NCI-H2029 (cell line): ENCODE data around the gene CHCHD3.
A peak's percentile ranks its signal among the peaks of the same experiment; 100 is the strongest.

ENCODE experiments used
- DNase-seq: peaks from one replicate; lab custom pipeline; 2025; lab: John Stamatoyannopoulos, UW

The CHCHD3 gene

DNA sequence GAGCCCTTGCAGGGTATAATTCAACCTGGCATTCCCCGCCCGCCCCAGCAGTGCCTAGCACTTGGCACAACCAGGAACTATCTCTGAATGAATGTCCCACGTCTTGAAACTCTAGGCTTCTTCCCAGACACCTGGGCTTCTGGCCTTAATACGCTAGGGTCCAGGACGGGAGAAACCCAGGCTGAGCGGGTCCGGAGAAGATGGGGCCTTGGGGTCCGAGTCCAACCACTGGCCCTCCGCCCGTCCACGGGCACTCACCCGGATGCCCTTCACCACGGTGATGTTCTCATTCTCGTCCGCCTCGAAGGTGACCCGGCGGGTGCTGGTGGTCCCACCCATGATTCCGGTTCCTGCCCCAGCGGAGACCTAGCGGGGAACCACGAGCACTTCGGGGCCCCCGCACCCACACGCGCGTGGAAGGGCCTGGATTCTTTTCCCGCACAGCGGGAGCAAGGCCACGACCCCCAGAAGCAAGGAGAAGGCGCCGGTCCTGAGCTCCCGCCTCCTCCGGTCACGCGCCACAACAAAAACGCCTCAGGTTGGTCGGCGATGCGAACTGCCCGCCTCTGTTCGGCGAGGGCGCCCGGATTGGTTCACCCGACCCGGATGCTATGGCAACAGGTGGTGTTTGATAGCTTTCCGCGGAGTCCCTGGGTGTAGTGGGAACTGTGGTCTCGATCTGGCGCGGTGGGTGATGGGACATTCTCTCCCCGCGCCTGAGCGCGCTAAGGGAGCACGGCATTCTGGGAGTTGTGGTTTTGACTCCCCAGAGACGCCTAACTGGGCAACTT lies at the start of gene CHCHD3:
CHCHD3 (minus strand) TSS at position 492 of the 791 bp plus-strand sequence; CDS start at position 339, 153 bp downstream.
- DNase-seq, result peak; percentile 98

DNA sequence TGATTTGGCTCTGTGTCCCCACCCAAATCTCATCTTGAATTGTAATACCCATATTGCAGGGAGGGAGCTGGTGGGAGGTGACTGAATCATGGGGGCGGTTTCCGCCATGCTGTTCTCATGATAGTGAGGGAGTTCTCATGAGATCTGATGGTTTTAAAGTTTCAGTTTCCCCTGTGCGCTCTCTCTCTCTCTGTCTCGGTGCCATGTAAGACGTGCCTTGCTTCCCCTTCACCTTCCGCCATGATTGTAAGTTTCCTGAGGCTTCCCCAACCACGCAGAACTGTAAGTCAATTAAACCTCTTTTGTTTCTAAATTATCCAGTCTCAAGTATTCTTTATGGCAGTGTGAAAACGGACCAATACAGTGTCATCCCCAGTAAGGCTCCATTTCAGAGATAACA lies 48.3 kb upstream of the CHCHD3 start:
- DNase-seq, result no peak

DNA sequence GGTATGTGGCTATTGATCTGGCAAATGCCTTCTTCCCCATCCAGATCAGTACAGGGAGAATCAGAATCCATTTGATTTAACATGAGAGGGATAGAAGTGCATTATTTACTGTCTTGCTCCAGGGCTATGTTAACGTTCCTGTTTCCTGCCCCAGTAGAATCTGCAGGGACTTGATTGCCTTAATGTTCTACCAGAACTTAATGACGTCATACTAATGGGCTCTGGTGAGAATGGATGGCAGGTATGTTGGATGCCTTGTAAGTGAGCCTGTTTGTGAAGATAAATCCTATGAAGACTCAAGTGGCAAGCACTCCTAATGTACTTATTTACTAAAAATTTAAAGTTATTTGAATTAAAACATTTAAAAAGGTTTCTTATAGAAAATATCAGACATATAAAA lies 44.5 kb upstream of the CHCHD3 start:
- no peak for DNase-seq

DNA sequence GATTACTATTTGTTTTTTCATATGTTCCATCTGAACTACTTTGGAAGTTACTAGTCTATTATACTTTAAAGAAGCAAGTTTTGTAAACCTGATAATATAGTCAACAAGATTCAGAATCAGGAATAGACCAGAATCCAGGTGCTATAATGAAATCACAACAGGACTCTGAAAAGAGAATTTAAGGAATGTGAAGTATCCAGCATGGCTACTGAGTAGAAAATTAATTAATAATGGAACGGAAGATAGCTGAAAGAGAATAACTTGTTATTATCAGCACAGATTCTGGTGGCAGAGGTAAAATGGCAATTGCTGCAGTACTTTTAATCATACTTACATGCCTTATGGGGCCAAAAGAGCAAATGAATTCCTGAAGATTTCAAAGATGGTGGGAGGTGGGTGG lies 43.1 kb upstream of the CHCHD3 start:
- no peak for DNase-seq

DNA sequence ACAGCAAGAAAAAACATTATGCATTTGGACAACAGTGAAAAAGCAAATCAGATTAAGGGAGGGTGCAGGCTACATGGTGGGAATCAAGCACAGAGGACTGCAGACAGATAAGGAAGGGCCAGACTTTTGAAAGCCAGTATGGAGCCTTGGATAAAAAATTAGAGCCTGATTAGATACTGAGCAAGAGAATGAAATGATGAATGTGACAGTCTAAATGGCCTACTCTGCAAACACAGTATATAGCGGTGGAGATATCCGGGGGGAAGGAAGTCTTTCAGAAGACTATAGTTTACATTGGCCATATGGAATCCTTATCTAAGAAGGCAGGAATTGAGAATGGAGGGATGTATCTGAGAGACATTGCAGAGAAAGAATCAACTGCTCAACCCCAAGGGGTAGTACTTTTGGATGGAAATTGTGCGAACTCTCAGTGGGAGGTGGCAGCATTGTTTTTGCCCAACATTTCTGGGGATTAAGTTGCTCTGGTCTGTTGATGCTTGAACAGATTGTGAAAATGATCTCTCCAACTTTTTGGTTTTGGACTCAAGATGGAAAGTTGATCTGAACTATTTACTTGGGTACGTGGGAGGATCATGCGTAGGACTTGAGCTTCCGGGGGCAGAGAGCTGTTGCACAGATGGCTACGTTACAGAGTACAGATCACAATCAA lies 39.4 kb upstream of the CHCHD3 start:
- no peak for DNase-seq

DNA sequence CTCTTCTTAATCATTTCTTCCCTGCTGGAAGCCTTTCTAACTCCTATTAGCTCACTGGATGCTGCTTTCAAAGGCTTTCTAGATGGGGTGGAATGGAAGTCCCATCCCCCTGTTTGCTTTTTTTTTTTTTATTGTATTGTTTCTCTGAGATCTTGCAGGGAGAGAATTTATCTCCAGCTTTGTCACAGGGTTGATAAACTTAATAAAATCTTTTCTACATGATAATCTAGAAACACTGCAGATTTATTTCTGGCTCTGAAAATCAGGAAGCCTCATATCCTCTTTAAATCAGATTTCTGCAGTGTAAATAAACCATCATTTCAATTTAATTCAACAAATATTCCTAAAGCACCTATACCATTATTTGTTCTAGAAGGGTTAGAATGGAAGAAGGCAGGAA lies 37.2 kb upstream of the CHCHD3 start:
- DNase-seq, result no peak

DNA sequence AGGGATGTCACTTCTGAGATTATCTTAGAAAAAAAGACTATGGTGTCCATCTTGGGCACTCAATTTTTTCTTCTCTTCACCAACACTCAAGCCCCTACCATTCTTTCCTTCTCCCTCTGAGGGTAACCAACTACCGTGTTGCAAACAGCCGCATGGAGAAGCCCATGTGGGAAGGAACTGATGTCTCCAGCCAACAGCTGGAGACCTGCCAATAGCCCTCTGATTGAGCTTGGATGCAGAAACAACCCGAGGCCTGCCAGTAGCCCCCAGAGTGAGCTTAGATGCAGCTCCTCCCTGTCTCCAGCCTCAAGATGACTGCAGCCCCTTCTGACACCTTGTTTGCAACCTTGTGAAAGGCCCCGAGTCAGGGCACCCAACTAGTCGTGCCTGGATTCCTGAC lies 36.4 kb upstream of the CHCHD3 start:
- DNase-seq, result no peak

DNA sequence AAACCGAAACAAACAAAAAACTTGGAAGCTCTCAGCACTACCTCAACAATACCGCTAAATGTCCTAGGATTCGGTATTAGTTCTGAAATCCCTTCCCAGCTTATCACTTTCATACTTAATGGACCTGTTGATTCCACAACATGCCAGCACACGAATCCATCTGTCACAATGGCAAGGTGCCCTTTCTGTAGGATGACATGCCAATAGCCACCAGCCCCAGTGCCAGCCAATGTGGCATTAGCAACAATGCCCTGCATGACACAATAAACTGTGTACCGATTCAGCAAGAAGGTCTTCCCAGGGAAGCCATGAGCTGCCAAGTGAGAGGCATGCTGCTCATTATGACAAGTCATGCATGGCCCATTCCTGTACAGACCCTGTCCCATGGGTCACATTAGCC lies 35.6 kb upstream of the CHCHD3 start:
- DNase-seq, result no peak

DNA sequence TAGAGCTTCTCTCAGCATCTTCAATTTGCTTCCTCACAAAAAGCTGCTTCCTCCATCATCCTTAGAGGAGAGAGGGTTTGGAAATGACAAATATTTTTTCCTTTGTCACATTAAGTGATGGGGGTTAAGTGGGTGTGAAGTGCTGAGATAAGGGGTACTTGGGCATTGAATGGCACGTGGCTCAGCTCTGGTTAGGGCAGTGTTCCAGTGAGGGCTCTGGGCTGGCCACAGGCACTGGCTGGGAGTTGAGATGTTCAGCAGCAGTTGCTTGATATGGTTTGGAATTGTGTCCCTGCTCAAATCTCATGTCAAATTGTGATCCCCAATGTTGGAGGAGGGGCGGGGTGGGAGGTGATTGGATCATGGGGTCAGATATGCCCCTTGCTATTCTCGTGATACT lies 33.7 kb upstream of the CHCHD3 start:
- DNase-seq, result no peak

DNA sequence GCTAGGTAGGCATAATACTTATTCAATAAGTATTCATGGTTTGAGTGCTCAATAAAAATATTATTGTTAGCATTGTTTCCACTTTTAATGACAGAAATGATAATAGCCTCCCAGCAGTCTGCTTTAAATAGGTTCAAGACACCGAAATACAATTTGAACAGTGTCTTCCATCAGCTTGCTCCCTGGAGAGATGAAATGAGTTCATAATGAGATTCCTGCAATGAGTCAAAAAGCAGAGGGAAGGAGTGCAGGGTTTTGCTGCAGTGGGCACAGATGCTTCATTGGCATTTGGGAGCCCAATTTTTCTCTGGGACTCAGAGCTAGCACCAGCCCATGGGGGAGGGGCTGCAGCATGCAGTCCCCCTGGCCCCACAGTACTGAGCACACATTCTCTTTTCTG lies 32.6 kb upstream of the CHCHD3 start:
- no peak for DNase-seq

DNA sequence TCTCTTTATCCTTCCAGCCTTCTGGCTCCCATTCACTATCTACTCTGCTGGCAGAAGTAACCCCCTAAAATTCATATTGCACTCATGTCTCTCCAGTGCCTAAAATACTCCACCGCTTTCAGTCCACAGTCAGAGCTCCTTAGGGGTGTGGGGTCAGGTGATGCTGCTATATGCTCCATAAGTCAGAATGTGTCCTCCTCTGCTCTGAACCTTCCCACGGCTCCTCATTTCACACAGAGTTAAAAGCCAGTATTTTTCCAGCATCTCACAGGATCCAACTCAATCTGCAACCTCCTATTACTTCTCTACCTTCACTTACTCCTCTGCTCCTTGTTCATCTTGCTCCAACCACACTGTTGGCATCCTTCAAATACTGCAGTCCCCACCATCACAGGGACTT lies 31.1 kb upstream of the CHCHD3 start:
- no peak for DNase-seq

DNA sequence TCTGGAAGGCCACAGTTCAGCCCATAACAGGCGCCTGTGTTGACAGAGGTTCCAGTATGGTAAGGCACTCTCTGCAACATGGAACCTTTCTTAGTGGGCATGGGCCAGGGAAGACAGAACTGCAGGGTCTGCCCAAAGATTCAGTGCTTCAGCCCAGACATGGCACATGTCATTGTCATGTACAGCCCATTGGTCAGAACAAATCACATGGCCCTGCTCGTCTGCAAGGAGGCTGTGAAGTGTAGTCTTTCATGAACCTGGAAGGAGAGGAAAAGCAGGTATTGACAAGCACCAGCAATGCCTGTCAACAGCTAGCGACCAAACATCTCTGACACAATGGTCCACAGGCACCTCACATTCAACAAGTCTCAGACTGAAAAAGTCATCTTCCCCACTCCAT lies 30.4 kb upstream of the CHCHD3 start:
- DNase-seq, result no peak

DNA sequence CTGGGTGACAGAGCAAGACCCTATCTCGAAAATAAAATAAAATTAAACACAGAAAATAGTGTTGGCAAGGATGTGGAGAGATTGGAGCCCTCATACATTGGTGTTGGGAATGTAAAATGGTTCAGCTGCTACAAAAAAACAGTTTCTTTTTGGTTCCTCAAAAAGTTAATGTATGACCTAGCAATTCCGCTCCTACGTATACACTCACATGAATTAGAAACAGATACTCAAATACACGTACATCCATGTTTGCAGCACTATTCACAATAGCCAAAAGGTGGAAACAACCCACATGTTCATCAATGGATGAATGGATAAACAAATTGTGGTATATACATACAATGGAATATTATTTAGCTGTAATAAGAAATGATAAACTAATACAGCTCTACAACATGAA lies 28.4 kb upstream of the CHCHD3 start:
- no peak for DNase-seq

DNA sequence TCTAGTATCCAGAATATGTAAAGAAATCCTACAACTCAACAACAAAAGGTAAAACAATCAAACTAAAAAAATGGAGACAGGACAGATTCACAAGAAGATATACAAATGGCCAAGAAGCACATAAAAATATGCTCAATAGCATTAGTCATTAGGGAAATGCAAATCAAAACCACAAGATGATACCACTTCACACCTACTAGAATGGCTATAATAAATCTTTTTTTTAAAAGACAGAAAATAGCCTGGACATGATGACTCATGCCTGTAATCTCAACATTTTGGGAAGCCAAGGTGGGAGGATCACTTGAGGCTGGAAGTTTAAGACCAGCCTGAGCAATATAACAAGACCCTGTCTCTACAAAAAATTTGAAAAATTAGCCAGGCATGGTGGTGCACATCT lies 27.9 kb upstream of the CHCHD3 start:
- no peak for DNase-seq

DNA sequence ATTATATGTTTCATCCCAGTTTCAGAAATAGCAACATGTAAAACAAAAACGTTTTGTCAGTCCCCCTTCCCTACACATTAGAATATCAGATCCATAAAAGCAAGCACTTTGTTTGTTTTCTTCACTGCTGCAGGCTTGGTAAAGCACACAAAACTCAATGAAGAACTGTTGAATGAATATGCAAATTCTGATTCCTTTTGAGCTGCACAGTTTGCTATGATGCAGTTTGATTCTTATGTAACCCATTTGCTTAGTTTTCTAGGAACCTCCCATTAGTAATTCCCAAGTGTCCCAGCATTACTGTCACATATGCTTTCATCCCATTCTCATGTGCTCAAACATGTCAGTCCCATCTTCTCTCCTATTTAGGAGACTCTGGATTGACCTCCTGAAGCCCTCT lies 26.1 kb upstream of the CHCHD3 start:
- no peak for DNase-seq

DNA sequence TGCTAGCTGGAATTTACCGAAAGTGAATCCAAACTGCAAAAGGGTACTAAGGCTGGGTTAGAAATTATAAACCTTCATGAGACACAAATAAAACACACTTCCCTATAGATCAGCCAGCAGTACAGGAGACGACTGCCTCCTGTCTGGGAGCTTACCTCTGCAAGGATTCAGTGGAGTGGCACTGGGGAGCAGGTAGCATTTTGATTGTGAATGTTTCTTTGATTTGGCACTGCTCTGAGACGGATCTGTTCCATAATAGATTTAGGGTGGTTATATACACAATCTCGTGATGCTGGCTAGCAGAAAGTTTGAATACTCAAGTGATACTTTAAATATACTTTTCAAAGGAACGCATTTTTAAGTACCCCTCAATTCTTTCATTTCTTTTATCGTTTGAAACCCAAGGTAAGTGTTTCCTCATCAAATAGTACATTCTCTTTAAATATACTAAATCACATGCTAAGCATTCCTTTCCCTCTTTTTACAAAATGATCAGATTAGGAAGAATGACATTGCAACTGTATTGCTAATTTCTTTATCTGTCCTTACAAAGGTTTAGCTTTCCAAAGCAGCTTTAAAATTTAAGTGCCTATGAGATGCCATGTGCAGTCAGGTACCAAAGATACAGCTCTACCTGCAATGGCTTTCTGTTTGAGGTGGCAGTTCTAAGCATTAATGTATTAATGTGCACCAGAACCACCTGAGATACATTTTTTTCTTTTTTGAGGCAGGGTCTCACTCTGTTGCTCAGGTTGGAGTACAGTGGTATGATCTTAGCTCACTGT lies 20.6 kb upstream of the CHCHD3 start:
- DNase-seq, result no peak

DNA sequence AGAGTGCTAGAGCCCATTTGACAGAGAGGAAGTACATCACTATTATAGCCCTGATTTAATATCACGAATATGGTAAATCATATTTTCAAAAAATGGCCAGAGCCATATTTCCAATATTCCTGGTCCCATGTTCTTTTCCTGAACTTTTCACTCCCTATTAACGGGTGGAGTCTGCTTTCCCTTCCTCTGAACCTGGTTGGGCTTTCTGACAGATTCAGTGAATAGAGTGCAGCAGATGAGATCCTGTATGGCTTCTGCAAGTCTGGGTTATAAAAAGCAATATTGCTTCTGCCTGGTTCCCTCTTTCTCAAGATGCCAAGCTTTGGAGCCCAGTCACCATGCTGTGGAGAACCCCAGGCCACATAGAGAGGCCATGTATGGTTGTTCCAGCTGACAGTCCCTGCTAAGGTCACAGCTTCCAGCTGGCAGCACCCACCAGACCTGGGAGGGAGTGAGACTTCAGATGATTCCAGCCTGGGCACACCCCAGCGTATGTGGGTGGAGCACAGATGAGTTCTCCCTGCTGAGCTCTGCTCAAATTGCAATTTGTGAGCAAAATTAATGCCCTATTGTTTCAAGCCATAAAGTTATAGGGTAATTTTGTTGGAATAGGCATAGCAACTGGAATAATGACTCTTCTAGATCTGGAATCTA lies 17.9 kb upstream of the CHCHD3 start:
- DNase-seq, result no peak

DNA sequence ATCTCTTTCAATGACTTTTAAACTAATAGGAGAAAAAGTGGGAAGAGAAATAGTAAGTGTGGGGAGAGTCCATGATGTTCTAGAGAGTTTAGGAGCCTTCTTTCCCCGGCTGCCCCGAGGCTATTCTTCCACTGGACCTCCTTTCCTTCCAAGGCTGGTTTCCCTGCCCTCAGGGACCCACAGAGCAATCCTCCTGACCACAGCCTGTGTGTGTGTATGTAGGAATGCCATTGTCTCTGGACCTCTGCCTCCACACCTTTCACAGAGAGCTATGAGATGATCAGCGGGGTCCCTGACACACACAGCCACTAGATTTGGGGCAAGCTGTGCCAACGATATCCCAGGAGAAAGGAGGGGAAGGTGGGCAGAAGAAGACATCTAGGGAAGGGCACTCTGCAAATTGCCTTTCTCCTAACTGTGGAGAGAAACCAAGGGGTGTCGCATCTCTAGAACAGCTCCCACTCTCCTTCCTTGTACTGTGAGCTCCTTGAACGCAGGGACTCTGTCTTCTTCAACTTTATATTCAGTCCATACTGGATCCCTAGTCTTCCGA lies 13.3 kb upstream of the CHCHD3 start:
- no peak for DNase-seq

DNA sequence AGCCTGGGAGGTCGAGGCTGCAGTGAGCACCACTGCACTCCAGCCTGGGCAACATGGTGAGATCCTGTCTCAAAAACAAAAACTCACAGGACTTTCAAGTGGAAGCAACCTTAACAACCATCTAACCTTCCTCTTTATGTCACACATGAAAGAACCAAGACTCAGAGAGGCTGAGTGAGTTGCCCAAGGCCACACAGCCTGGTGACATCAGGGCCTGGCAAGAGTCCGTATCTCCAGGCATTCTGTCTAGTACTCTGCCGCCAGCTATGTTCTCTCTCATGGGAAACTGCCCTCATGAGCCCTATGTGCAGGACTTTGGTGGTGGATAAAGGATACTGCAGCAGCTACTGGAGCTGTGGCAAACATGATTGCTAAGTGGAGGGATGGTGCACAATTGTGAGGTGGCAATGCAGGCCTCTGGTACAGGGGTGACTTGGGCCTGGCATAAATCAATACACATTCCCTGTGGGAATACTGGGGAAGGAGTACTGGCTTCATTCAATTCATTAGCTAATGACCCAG lies 10.1 kb upstream of the CHCHD3 start:
- DNase-seq, result no peak

DNA sequence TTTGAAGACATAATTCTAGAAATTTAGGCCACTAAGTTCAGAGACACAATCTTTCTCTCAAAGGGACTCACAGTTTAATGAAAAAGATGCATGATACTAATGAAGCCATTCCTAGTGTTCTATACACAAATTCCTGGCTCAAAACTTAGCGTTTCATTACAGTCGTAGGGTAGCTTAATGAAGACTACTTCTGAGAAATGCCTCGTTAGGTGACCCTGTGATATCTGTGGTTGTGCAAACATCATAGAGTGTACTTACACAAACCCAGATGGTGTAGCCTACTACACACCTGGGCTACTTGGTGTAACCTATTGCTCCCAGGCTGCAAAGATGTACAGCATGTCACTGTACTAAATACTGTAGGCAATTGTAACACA lies 488 bp upstream of the CHCHD3 start:
- no peak for DNase-seq

DNA sequence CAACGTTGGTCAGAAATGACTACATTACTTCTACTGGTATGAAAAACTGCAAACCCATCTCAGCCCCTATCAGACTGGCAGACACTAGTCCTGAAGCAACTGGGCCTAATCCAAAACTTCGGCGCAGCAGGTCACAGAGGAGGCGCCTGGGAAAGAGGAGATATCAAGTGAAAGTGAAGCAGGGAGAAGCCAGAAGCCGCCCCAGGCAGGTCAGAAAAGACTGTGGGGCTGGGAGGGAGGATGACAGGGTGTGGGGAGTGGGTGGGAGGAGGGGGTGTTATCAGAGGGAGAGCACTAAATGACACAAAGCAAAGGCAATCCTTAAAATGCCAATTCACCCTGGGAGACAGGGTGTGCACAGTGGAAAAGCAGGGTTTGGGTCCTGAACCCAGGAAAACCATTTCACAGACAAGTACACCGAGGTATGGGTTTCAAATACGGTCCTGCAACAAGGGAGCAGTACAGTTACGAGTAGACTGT lies 731 bp downstream of the CHCHD3 start:
- no peak for DNase-seq

DNA sequence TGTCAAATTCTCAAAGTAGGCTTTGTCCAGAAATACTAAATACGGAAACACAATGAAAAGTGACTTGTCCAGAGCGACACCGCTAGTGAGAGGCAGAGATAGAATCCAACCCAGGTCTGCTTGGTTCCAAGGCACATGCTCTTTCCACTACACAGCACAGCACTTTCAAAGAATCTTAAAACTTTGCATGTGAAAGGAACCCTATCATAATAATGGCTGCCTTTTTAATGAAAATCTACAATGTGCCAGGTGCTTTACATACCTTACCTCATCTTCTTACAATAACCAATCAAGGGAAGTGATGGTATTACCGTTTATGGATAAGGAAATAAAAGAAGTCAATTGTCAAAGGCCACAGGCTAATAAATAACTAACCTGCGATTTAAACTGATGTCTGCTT lies 2.6 kb downstream of the CHCHD3 start:
- no peak for DNase-seq
